ENCODE measurements around the gene EXOC2.
"Not testable (repeated sequence)": the region's sequence is repeated elsewhere in the genome, so short reads cannot be mapped to it uniquely, and the experiment has no call there.

Gene EXOC2

GRCh38 chr6:677919-678318 is 15.0 kb downstream of the EXOC2 start:
- no peak for DNase-seq

DNA sequence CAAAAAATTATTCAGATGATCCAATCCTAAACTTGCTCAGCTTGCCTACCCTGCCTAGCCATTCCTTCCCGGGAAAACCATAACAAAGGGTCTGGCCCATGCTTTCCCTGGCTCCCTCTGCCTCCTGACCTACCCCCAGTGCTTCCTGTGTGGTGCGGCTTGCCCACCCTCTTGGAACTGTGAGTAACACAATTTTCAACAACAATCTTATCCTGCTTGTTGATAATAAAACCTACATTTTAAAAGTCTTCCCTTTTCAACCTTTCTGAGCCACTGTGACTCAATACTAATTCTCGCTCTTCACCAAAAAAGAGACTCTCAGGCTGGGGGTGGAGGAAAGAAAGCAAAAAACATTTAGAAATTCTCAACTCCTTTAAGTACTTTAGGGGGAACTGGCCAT is 18.0 kb downstream of the EXOC2 start:
- no peak for DNase-seq

DNA sequence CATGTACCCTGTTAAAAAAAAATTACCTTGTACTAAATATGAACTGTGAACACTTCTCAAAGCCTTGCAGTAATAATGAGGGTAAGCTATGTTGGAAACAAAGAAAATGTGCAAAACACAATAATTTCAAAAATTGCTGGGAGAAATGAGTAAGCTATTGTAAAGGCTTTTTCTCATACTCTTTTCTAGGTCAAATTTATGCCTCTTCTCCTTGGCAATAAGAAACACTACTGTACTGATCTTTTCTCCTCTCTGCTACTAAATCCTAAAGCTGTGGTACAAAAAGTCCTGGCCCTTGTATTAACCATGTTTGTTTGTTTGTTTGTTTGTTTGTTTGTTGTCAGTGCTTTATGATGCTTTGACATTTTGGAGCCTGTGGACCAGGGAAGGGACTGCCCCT is 18.5 kb downstream of the EXOC2 start:
- DNase-seq = no peak

DNA sequence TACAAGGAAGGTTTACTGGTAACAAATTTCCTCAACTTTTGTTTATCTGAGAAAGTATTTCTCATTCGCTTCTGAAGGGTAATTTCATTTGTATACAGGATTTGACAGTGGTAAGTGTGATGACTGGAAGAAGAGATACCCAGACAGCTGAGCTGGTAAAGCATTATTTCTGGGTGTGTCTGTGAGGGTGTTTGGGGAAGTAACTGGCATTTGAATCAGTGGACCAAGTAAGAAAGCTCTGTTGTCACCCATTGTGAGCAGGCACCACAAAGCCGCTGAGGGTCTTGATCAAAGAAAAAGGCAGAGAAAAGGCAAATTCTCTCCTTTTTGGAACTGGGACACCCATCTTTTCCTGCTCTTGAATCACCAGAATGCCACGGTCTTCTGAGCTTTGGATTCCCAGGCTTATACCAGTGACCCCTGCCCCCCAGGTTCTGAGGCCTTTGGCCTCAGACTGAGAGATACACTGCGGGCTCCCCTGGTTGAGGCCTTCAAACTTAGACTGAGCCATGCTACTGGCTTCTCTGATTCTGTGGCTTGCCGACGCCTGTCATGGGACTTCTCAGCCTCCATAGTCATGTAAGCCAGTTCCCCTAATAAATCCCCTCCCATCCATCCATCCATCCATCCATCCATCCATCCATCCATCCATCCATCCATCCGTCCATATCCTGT is 25.5 kb downstream of the EXOC2 start:
- DNase-seq = no peak

- DNase-seq = no peak
These were observed 27.3 kb downstream of the EXOC2 start for GRCh38 chr6:665403-666267.

- not testable (repeated sequence) for DNase-seq
These were observed 29.2 kb downstream of the EXOC2 start for GRCh38 chr6:663788-664187.

DNA sequence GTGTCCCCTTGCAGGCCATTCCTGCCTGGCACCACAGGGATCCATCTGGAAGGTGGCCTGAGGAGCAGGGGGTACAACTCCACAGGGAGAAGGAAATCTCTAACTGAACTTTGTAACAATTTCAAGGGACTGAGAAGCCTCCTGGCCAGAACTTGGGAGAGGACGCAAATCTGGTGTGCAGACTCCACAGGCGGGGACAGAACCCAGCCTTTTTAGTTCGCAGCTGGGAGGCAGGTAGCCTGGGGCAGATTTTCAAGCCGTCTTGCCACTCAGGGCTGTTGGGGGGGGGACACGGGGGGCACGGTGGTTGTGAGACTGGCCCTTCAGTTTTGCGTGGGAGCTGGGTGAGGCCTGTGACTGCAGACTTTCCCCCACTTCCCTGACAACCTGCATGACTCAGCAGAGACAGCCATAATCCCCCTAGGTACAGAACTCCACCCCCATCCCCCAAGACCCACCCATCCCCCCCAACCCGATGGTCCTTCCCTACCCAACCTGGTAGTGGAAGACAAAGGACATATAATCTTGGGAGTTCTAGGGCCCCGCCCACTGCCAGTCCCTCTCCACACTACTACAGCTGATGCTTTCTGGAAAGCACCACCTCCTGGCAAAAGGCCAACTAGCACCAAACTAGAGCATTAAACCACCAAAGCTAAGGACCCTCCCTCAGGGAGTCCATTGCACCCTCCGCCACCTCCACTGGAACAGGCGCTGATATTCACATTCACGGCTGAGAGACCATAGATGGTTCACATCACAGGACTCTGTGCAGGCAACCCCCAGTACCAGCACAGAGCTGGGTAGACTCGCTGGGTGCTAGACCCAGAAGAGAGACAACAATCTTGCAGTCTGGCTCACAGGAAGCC is 33.0 kb downstream of the EXOC2 start:
- peak; percentile 70 for DNase-seq

GRCh38 chr6:658244-658643 is 34.7 kb downstream of the EXOC2 start:
- no peak for DNase-seq

- no peak for DNase-seq
These were observed 35.2 kb downstream of the EXOC2 start for GRCh38 chr6:657743-658142.

- DNase-seq = no peak
These were observed 36.3 kb downstream of the EXOC2 start, which contains the start of gene HUS1B for GRCh38 chr6:656460-657252. HUS1B (minus strand) TSS chr6:657100; CDS start chr6:656944, 156 bp downstream.

DNA sequence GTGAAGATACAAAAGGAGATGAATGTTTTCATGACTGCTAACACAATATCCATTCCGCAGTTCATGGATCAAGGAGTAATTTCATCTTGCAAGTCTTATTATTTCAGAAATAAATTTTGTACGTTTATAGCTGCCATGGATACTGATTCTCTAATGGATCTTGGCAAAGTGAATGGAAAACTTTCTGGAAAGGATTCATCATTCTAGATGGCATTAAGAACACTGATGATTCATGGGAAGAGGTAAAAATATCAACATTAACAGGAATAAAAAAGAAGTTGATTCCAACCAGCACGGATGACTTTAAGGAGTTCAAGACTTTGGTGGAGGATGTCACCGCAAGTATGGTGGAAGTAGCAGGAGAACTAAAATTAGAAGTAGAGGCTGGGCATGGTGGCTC is 38.8 kb downstream of the EXOC2 start:
- DNase-seq = no peak

DNA sequence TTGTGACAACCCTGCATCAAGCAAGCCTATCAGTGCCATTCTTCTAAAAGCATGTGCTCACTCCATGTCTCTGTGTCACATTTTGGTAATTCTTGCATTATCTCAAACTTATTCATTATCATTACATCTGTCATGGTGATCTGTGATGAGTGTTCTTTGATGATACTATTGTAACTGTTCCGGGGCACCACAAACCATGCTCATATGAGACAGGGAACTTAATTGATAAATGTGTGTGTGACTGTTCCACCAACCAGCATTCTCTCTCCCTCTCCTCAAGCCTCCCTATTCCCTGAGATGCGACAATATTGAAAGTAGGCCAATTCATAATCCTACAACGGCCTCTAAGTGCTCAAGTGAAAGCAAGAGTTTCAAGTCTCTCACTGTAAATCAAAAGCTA is 40.1 kb downstream of the EXOC2 start:
- DNase-seq = no peak

- no peak for DNase-seq
These were observed 42.8 kb downstream of the EXOC2 start for GRCh38 chr6:650098-650497.

DNA sequence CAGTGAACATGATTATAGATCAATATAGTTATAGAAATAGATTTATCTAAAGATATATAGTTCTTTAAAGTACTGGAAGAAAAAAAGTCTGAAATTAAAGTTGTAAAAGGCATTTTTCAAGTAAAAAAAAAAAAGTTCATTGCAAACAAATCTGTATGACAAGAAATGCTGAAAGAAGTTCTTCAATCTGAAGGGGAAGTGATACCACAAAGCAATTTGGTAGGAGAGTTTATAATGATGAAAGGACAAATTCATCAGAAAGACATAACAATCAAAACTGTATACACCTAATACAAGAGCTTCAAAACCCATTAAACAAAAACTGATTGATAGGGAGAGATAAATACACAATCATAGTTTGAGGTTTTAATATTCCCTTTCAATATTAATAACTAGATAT is 50.1 kb downstream of the EXOC2 start:
- DNase-seq = no peak

- DNase-seq = no peak
These were observed 51.5 kb downstream of the EXOC2 start for GRCh38 chr6:641225-641985.

GRCh38 chr6:636488-636887 is 56.5 kb downstream of the EXOC2 start:
- DNase-seq = no peak

- no peak for DNase-seq
These were observed 57.7 kb downstream of the EXOC2 start for GRCh38 chr6:635233-635632.

DNA sequence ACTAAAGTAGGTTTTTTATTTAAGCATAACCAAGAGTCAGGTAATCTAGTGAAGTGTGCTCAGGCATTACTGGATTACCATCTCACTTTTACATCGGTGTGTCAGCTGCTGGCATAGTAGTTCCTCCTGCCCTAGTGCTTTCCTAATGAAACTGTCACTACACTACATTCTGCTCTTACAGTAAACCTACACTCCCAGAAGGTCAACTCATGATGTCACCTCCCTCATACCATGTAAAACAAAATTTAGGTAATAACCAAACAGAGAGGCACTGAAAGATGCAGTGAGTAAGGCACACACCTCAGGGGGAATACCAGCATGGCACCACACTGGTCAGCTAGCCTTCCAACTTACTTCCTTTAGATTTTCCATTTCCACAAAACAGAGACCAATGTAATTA is 59.3 kb downstream of the EXOC2 start:
- DNase-seq = no peak

DNA sequence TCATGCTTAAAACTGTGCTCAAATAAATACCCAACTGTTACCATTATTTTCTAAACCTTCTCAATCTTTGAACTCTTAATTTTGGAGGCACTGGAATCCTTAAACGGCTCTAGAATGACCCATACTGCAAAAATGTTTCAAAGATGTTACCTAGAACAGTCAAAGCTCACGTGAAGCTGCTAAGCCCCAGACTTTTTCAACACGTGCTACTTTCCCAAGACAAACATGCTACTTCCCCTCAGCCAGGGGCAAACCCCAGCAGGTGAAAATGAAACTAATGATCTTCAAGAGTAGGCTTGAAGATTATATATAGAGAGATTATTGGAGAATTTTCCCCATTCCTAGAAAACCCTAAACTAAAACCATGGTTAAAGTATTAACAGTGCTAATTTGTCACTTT is 64.2 kb downstream of the EXOC2 start:
- no peak for DNase-seq

- DNase-seq = no peak
These were observed 66.7 kb downstream of the EXOC2 start for GRCh38 chr6:626236-626635.

DNA sequence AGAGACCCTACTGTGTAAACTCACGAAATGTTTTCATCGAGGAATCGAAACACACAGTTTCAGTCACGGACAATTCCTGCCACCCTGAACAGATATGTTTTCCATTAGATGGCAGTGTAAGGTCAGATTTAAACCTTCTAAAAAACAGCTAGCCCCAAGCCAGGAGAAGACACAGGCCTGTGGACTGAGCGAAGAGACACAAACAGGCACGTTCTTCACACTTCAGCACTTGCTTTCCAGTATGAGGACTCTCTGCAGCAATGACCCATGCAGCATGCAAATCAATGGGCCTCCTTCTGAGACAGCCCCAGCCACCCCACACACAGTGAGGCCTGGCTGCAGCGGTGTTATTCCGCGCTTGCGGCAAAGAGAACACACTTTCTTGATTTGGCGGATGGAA is 68.0 kb downstream of the EXOC2 start:
- DNase-seq = peak; percentile 38

DNA sequence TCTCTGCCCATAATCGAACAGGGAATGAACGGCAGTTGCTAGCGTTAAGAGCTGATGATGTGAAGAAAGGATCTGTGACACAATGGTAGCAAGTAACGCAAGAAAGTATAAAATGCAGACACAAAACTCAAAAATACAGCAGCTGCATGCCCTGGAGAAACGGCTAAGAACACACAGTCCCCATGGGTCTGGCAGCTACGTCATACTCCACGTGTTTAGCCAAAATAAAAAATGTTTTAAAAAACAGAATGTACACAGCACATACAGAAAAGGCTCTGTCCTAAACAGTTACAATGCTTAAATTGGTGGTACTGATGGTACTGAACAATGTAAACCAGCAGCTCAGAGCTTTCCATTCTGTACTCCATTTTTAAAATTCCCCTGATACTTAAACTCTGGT is 70.5 kb downstream of the EXOC2 start:
- no peak for DNase-seq
